SK-N-SH treated with all-trans-retinoic acid at 6 μM for 48 hours (cell line): ENCODE data around the gene FRG2C.

Experiments used
- ARNTL ChIP-seq: fragments of 450-650 bp; formaldehyde crosslinking; IDR thresholded peaks from 2 replicates; pipeline ENCODE4 v1.5.0; 2020; ENCODE audit warnings: low read depth, mild to moderate bottlenecking, moderate library complexity, borderline replicate concordance
- BACH2 ChIP-seq: fragments of 250-450 bp; sonication (Bioruptor Pico); IDR thresholded peaks from 2 replicates; pipeline ENCODE4 v1.9.0; 2021; ENCODE audit warnings: mild to moderate bottlenecking, borderline replicate concordance
- OSR1 ChIP-seq: fragments of 250-450 bp; sonication (Bioruptor Pico); IDR thresholded peaks from 2 replicates; pipeline ENCODE4 v1.8.0; 2022; ENCODE audit warnings: moderate library complexity, mild to moderate bottlenecking, inconsistent platforms
- PATZ1 ChIP-seq: fragments of 250-450 bp; sonication (Bioruptor Pico); IDR thresholded peaks from 2 replicates; pipeline ENCODE4 v1.8.0; 2020; ENCODE audit warnings: mild to moderate bottlenecking, moderate library complexity, borderline replicate concordance
- PPARA ChIP-seq: fragments of 250-450 bp; sonication (Bioruptor Pico); IDR thresholded peaks from 2 replicates; pipeline ENCODE4 v1.5.0; 2020; ENCODE audit warnings: mild to moderate bottlenecking, borderline replicate concordance
- RARB ChIP-seq: fragments of 250-450 bp; sonication (Bioruptor Pico); IDR thresholded peaks from 2 replicates; pipeline ENCODE4 v1.8.0; 2021; ENCODE audit warnings: mild to moderate bottlenecking, moderate library complexity
- SNAI2 ChIP-seq: fragments of 250-450 bp; sonication (Bioruptor Pico); IDR thresholded peaks from 2 replicates; pipeline ENCODE4 v1.5.0; 2020; ENCODE audit warnings: mild to moderate bottlenecking, moderate library complexity
- ZFP3 ChIP-seq: fragments of 250-450 bp; sonication (Bioruptor Pico); IDR thresholded peaks from 2 replicates; pipeline ENCODE4 v1.5.0; 2020; ENCODE audit warnings: mild to moderate bottlenecking, moderate library complexity
- ZFP30 ChIP-seq: fragments of 450-650 bp; formaldehyde crosslinking; IDR thresholded peaks from 2 replicates; pipeline ENCODE4 v1.5.0; 2022; ENCODE audit warnings: mild to moderate bottlenecking, moderate library complexity
- ZNF565 ChIP-seq: fragments of 450-650 bp; formaldehyde crosslinking; conservative IDR thresholded peaks from 2 replicates; pipeline ENCODE4 v1.5.0; 2020; ENCODE audit warnings: low read depth, mild to moderate bottlenecking, moderate library complexity
- ZNF8 ChIP-seq: fragments of 450-650 bp; formaldehyde crosslinking; IDR thresholded peaks from 2 replicates; pipeline ENCODE4 v1.5.0; 2020; ENCODE audit warnings: mild to moderate bottlenecking, moderate library complexity
- TF ChIP-seq, protein P1 (sequence below): fragments of 250-450 bp; sonication (Bioruptor Pico); IDR thresholded peaks from 2 replicates; pipeline ENCODE4 v1.5.0; 2020; ENCODE audit warnings: mild to moderate bottlenecking, moderate library complexity

GRCh38 chr3:75687323-75687722, 23.2 kb downstream of the FRG2C start:
- TF ChIP-seq PATZ1 (CRISPR knock-in tag): no peak
- TF ChIP-seq ZNF565: no peak
- TF ChIP-seq ARNTL (CRISPR knock-in tag): no peak
- TF ChIP-seq, protein P1, sequence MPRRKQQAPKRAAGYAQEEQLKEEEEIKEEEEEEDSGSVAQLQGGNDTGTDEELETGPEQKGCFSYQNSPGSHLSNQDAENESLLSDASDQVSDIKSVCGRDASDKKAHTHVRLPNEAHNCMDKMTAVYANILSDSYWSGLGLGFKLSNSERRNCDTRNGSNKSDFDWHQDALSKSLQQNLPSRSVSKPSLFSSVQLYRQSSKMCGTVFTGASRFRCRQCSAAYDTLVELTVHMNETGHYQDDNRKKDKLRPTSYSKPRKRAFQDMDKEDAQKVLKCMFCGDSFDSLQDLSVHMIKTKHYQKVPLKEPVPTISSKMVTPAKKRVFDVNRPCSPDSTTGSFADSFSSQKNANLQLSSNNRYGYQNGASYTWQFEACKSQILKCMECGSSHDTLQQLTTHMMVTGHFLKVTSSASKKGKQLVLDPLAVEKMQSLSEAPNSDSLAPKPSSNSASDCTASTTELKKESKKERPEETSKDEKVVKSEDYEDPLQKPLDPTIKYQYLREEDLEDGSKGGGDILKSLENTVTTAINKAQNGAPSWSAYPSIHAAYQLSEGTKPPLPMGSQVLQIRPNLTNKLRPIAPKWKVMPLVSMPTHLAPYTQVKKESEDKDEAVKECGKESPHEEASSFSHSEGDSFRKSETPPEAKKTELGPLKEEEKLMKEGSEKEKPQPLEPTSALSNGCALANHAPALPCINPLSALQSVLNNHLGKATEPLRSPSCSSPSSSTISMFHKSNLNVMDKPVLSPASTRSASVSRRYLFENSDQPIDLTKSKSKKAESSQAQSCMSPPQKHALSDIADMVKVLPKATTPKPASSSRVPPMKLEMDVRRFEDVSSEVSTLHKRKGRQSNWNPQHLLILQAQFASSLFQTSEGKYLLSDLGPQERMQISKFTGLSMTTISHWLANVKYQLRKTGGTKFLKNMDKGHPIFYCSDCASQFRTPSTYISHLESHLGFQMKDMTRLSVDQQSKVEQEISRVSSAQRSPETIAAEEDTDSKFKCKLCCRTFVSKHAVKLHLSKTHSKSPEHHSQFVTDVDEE (CRISPR knock-in tag): no peak
- no peak for TF ChIP-seq PPARA (CRISPR knock-in tag)
- TF ChIP-seq ZFP30 (CRISPR knock-in tag): no peak
- no peak for TF ChIP-seq ZNF8
- no peak for TF ChIP-seq ZFP3 (CRISPR knock-in tag)
- no peak for TF ChIP-seq SNAI2 (CRISPR knock-in tag)
- TF ChIP-seq BACH2 (CRISPR knock-in tag): no peak
- TF ChIP-seq OSR1: no peak
- TF ChIP-seq RARB (CRISPR knock-in tag): no peak
